GOT3 (cell line): Measurements from ENCODE around the gene KIF4B.
"Not testable (repeated sequence)": the region's sequence is repeated elsewhere in the genome, so short reads cannot be mapped to it uniquely, and the experiment has no call there.

ENCODE experiments used
- DNase-seq: peaks from one replicate; lab custom pipeline; 2025; ENCODE audit warnings: mixed read lengths; lab: John Stamatoyannopoulos, UW

Gene KIF4B

GRCh38 chr5:155013526-155013925, at the start of gene KIF4B:
Gene KIF4B (plus strand): TSS chr5:155013755. CDS start chr5:155013860, 105 bp downstream.
- DNase-seq, result no peak

GRCh38 chr5:154966081-154966841, 47.3 kb upstream of the KIF4B start:
- no peak for DNase-seq

DNA sequence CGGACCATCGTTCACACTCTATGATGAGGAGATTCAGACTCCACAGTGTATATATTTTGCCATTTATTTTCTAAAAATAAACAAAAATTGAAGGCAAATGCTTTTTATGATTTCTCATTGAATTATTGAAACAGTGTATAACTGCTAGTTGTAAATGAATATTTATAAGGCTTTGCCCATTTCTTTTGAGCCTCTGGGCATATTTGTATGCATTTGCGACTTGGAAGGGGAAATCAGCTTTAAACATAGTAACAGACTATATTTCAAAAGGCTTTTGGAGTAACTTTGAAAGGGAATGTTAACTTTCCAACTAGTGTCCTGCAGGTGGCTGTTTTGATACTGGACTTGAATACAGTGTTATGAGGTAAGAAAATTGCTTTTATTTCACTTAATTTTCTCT, 46.7 kb upstream of the KIF4B start:
- DNase-seq, result no peak

- DNase-seq, result no peak
These were observed 46.0 kb upstream of the KIF4B start for GRCh38 chr5:154967421-154968024.

GRCh38 chr5:154968953-154969352, 44.6 kb upstream of the KIF4B start:
- DNase-seq, result no peak

GRCh38 chr5:154970759-154971158, 42.8 kb upstream of the KIF4B start:
- no peak for DNase-seq

- DNase-seq, result no peak
These were observed 42.1 kb upstream of the KIF4B start for GRCh38 chr5:154971501-154971900.

DNA sequence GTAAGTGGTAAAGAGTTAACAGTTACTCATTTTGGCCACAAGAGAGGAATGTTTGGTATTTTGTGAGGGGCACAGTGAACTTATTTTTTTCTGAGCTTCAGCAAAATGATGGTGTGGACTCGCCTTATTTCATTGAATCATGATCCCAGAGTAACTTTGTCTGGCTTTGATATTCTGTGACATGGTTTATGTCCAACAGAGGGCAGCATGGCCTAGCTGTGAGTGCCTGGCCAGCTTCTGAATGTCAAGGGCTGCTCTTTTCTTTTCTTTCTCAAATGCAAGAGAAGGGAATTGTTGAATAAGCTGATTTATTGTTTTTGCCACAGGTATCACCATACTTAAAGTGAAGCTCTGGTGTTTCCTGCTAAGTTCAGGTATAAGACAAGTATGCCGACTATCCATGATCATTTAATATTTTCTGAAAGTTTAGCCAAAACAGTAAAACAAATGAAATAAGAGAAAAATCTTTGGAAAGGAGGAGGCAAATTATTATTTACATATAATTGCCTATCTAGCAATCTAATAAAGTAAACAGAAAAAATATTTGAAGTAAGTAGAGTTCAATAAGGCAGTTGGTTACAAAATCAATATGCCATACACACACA, 41.0 kb upstream of the KIF4B start:
- no peak for DNase-seq

GRCh38 chr5:154976082-154976481, 37.5 kb upstream of the KIF4B start:
- DNase-seq, result not testable (repeated sequence)

DNA sequence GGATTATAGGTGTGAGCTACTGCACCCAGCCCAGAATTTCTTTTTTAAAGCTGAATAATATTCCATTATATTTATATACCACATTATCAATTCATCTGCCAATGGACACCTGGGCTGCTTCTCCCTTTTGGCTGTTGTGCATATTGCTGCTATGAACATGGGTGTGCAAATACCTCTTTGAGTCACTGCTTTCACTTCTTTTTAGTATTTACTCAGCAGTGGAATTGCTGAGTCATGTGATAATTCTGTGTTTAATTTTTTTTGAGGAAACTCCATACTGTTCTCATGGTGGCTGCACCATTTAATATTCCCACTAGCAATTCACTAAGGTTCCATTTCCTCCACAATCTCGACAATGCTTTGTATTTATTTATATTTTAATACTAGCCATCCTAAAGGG, 36.1 kb upstream of the KIF4B start:
- no peak for DNase-seq

- not testable (repeated sequence) for DNase-seq
These were observed 35.3 kb upstream of the KIF4B start for GRCh38 chr5:154978294-154978693.

DNA sequence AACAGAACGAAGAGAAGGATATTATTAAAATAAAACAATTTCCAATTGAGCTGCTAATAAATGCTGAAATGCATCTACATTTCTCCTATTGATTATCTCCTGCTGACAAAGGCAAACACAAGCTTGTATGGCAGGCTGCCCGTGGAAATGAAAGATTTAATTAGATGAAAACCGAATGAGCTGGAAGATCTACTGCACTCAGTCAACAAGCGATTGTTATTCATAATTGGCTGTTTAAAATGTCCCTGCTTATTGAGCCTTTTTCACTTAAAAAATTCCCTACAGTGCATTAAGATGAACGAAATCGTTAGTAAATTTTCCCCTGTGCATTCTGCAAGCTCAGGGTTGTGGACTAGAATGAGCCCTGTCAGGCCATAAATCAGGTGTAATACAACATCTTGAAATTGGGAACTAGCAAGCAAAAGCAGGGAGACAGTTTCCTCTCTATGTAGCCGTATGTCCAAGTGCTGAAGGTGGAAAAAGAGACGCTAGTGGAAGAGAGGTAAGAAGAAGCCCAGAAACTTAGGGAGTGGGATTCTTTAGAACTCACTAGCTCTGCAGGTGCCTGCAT, 28.5 kb upstream of the KIF4B start:
- no peak for DNase-seq

DNA sequence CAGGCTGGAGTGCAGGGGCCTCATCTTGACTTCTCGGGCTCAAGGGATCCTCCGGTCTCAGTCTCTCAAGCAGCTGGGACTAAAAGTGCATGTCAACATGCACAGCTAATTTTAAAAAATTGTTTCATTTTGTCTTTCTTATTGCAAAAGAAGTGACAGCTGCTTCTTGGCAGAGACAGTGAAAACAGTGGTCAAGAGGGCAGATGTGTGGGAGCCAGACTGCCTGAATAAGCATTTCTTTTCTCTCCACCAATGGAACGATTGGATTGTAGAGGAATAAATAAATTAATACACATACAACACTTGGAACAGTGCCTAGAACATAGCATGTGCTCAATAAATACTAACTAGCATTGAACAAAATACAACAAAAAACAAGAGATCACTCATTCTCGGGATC, 27.4 kb upstream of the KIF4B start:
- no peak for DNase-seq

DNA sequence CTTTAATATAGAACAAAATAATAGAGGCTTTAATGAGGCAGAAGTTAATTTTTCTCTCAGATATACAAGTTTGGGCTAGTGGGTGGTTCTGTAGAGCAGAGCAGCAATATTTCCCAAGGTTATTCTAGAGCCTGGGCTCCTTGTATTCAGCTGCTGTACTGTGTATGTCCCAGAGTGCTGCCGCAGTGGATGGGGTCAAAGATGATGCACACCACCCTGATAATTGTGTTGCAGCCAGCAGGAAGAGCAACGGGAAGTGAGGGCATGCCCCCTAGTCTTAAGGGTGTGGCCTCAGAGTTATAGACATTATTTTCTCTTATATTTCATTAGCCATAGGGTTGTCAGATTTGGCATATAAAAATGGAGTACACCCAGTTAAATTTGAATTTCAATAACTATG, 23.9 kb upstream of the KIF4B start:
- no peak for DNase-seq

GRCh38 chr5:154993461-154993860, 20.1 kb upstream of the KIF4B start:
- no peak for DNase-seq

- DNase-seq, result no peak
These were observed 17.9 kb upstream of the KIF4B start for GRCh38 chr5:154995679-154996078.

GRCh38 chr5:154997746-154998145, 15.8 kb upstream of the KIF4B start:
- DNase-seq, result no peak

GRCh38 chr5:154999865-155000264, 13.7 kb upstream of the KIF4B start:
- DNase-seq, result no peak

DNA sequence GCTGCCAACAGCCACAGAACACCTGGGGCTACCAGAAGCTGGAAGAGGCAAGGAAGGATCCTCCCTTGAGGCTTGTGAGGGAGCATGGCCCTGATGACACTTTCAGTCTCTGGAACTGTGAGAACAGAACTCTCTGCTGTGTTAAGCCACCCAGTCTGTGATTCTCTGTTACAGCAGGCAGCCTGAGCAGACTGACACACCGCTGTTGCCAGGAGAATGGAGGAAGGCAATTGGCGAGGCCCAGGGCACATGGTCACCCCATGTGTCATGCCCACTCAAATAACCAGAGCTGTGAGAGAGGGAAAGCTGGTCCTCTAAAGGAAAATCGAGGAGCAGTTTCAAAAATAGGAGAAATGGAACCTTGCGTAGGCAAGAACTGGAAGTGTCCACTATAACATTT, 12.0 kb upstream of the KIF4B start:
- no peak for DNase-seq

- DNase-seq, result not testable (repeated sequence)
These were observed 10.8 kb upstream of the KIF4B start for GRCh38 chr5:155002722-155003121.

DNA sequence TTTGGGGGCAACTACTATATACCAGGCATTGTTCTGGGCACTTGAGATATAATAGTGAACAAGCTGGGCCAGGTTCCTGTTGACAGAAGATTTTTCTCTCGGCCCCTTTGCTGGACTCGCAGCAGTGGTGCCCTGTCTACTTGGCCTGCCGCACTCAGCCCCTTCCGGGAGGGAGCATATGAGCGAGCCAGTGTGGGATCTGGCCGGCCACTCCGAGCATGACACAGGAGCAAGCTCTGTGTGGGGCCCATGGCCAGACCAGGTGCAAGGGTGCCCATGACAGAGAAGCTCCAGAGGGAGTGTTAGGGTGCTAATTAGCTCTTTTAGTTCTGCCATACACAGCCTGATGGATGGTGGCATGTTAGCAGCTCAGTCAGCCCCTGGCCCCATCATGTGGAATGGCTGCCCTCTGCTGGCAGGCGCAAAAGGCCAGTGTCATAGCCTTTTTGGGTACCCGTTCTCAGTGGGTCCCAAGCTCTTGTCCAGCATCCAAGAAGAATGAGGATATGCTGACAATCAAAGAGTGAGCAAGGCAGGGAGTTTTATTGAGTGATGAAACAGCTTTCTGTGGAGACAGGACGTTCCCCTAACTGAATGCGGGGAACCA, 9.3 kb upstream of the KIF4B start:
- no peak for DNase-seq

GRCh38 chr5:155006265-155006664, 7.3 kb upstream of the KIF4B start:
- DNase-seq, result not testable (repeated sequence)

- DNase-seq, result no peak
These were observed 4.9 kb upstream of the KIF4B start for GRCh38 chr5:155008669-155009068.
